DOHH2 (cell line): ENCODE measurements around the gene CDK6.

Experiments used
- H3F3A ChIP-seq: fragments of 200-600 bp; sonication (generic), shearing (Covaris generic); 2 replicates; pipeline ENCODE4 v1.6.0; 2016; ENCODE audit warnings: antibody characterized with exemption, mild to moderate bottlenecking; ENCODE audit not compliant: control insufficient read depth, insufficient read depth
- H3K27ac ChIP-seq: fragments of 200-600 bp; sonication (generic); 2 replicates; pipeline ENCODE4 v1.5.1; 2014; ENCODE audit warnings: low read depth, mild to moderate bottlenecking, low read length, moderate library complexity
- H3K27me3 ChIP-seq: fragments of 200-600 bp; sonication (generic); 2 replicates; pipeline ENCODE4 v1.6.1; 2014; ENCODE audit warnings: mild to moderate bottlenecking, low read length, mixed read lengths; ENCODE audit not compliant: control insufficient read depth
- H3K36me3 ChIP-seq: fragments of 200-600 bp; sonication (generic); 2 replicates; pipeline ENCODE4 v1.6.1; 2014; ENCODE audit warnings: mild to moderate bottlenecking, low read length, moderate library complexity, mixed read lengths; ENCODE audit not compliant: control insufficient read depth
- H3K4me1 ChIP-seq: fragments of 200-600 bp; sonication (generic); 2 replicates; pipeline ENCODE4 v1.6.1; 2014; ENCODE audit warnings: mild to moderate bottlenecking, low read length, mixed read lengths; ENCODE audit not compliant: control insufficient read depth
- H3K4me2 ChIP-seq: fragments of 200-600 bp; sonication (generic); 2 replicates; pipeline ENCODE4 v1.6.0; 2014; ENCODE audit warnings: mild to moderate bottlenecking, low read length, moderate library complexity
- H3K4me3 ChIP-seq: fragments of 200-600 bp; sonication (generic); 2 replicates; pipeline ENCODE4 v1.5.1; 2014; ENCODE audit warnings: mild to moderate bottlenecking, low read length, mixed read lengths
- H3K79me2 ChIP-seq: fragments of 200-600 bp; sonication (generic); 2 replicates; pipeline ENCODE4 v1.6.1; 2014; ENCODE audit warnings: mild to moderate bottlenecking, low read length, mixed read lengths; ENCODE audit not compliant: control insufficient read depth
- H3K9me2 ChIP-seq: fragments of 200-600 bp; sonication (generic); replicated peaks from 2 replicates; pipeline ENCODE4 v1.6.1; 2014; ENCODE audit warnings: mild to moderate bottlenecking, low read length, mixed read lengths; ENCODE audit not compliant: control insufficient read depth
- H3K9me3 ChIP-seq: fragments of 200-600 bp; sonication (generic); 2 replicates; pipeline ENCODE4 v1.6.1; 2014; ENCODE audit warnings: antibody characterized with exemption, low read length, mixed read lengths; ENCODE audit not compliant: control insufficient read depth, insufficient read depth
- H4K20me1 ChIP-seq: fragments of 200-600 bp; sonication (generic); 2 replicates; pipeline ENCODE4 v1.6.0; 2014; ENCODE audit warnings: low read depth, mild to moderate bottlenecking, antibody characterized with exemption, low read length, moderate library complexity; ENCODE audit not compliant: control insufficient read depth, insufficient read depth
- CTCF ChIP-seq: fragments of 200-600 bp; sonication (generic); IDR thresholded peaks from one replicate; pipeline ENCODE4 v1.5.1; 2014; ENCODE audit warnings: antibody characterized with exemption, mild to moderate bottlenecking, low read depth, low read length; ENCODE audit not compliant: poor library complexity, severe bottlenecking
- EZH2phosphoT487 ChIP-seq: fragments of 200-600 bp; sonication (generic); IDR thresholded peaks from 2 replicates; pipeline ENCODE4 v1.6.1; 2017; ENCODE audit warnings: borderline replicate concordance, mild to moderate bottlenecking, antibody characterized with exemption, low read length, moderate library complexity, mixed read lengths

CDK6 gene

DNA sequence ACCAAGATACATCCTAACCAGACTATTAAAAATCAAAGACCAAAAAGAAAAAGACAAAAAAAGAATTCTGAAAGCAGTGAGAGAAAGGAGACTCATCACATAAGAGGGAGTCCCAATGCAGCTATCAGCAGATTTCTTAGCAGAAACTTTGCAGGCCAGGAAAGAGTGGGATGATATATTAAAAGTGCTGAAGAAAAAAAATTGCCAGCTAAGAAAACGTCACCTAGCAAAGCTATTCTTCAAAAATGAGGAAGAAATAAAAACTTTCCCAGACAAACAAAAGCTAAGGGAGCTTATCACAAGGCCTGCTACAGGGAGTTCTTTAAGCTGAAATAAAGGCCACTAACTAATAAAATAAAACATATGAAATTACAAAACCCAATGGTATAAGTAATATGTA is 40.5 kb upstream of the CDK6 start:
- Histone ChIP-seq H3K27me3 (no peaks in the 10 kb centered on the region), H3K27ac (no peak overlapping the region), H3F3A (no peaks in the 10 kb centered on the region), H3K9me2 (no peaks in the 10 kb centered on the region), H3K9me3 (no peaks in the 10 kb centered on the region), H3K4me1 (no peaks in the 10 kb centered on the region), H3K79me2 (no peaks in the 10 kb centered on the region), H3K4me2 (no peak overlapping the region), H3K36me3 (no peaks in the 10 kb centered on the region), H4K20me1 (no peaks in the 10 kb centered on the region), H3K4me3 (no peak overlapping the region)
- no peak for TF ChIP-seq CTCF
- no peak for TF ChIP-seq EZH2phosphoT487

DNA sequence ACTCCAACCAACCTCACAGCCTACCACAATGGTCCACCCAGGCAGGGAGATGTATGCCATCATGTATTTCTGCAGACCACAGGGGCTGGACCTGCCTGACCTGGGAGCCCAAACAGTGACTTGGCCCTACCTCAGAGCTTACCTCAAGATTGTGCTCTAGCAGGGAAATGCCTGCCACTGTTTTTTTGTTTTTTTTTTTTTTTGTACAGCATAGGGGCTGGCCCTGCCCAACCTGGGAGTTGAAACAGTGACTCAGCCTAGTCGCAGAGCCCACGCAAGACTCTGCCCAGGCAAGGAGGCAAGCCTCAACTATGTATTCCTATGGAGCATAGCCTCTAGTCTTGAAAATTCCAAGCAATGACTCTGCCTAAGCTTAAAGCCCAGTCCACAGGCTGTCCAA is 39.3 kb upstream of the CDK6 start:
- TF ChIP-seq CTCF (no peak), EZH2phosphoT487 (no peak)

GRCh38 chr7:92875173-92875572 is 38.8 kb upstream of the CDK6 start:
- Histone ChIP-seq H4K20me1 (no peaks in the 10 kb centered on the region), H3K27ac (no peak overlapping the region), H3K27me3 (no peaks in the 10 kb centered on the region), H3K4me1 (no peaks in the 10 kb centered on the region), H3F3A (no peaks in the 10 kb centered on the region), H3K9me2 (no peaks in the 10 kb centered on the region), H3K9me3 (no peaks in the 10 kb centered on the region), H3K4me2 (no peak overlapping the region), H3K79me2 (no peaks in the 10 kb centered on the region), H3K36me3 (no peaks in the 10 kb centered on the region), H3K4me3 (no peak overlapping the region)
- TF ChIP-seq EZH2phosphoT487: no peak
- no peak for TF ChIP-seq CTCF

More for the DNA sequence above, 39.3 kb upstream of the CDK6 start:
- no peaks in the 10 kb centered on the region for H3K79me2 ChIP-seq
- no peak overlapping the region for H3K27ac ChIP-seq
- no peaks in the 10 kb centered on the region for H4K20me1 ChIP-seq
- no peaks in the 10 kb centered on the region for H3K36me3 ChIP-seq
- H3K9me2 ChIP-seq: no peaks in the 10 kb centered on the region
- H3K4me1 ChIP-seq: no peaks in the 10 kb centered on the region
- no peaks in the 10 kb centered on the region for H3F3A ChIP-seq
- H3K27me3 ChIP-seq: no peaks in the 10 kb centered on the region
- H3K9me3 ChIP-seq: no peaks in the 10 kb centered on the region
- H3K4me2 ChIP-seq: no peak overlapping the region
- H3K4me3 ChIP-seq: no peak overlapping the region

DNA sequence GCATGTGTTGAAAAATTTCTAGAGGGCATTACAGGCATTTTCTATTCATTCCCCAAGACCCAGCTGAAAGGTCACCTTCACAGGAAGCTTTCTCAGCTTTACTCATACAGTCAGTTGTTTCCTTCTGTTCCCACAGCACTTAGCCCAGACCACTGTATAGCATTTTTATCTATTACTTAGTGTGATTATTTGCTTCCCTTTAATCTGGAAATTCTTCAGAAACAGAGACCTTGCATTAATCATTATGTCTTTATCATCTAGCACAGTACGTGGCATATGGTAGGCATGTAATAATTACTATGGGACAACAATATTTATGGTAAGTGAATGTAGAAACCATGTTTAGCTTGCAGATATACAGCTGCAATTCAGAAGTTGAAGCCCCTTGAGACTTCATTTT is 38.2 kb upstream of the CDK6 start:
- H3K4me2 ChIP-seq: no peak overlapping the region
- H3K9me3 ChIP-seq: no peaks in the 10 kb centered on the region
- H3K27ac ChIP-seq: no peak overlapping the region
- H4K20me1 ChIP-seq: no peaks in the 10 kb centered on the region
- H3K36me3 ChIP-seq: no peaks in the 10 kb centered on the region
- no peaks in the 10 kb centered on the region for H3K79me2 ChIP-seq
- H3K9me2 ChIP-seq: no peaks in the 10 kb centered on the region
- H3F3A ChIP-seq: no peaks in the 10 kb centered on the region
- H3K4me1 ChIP-seq: no peaks in the 10 kb centered on the region
- H3K27me3 ChIP-seq: no peaks in the 10 kb centered on the region
- H3K4me3 ChIP-seq: no peak overlapping the region
- TF ChIP-seq EZH2phosphoT487: no peak
- no peak for TF ChIP-seq CTCF
